HG02571 (cell line): Measurements from ENCODE around the gene SH3BGRL.
"Not testable (repeated sequence)": the region's sequence is repeated elsewhere in the genome, so short reads cannot be mapped to it uniquely, and the experiment has no call there.

Source experiments
- ATAC-seq: cut with Tn5 transposase; IDR thresholded peaks from one replicate; pipeline ENCODE4 v1.9.1; 2021; ENCODE audit warnings: mild to moderate bottlenecking, moderate library complexity; ENCODE audit not compliant: unreplicated experiment

SH3BGRL gene

DNA sequence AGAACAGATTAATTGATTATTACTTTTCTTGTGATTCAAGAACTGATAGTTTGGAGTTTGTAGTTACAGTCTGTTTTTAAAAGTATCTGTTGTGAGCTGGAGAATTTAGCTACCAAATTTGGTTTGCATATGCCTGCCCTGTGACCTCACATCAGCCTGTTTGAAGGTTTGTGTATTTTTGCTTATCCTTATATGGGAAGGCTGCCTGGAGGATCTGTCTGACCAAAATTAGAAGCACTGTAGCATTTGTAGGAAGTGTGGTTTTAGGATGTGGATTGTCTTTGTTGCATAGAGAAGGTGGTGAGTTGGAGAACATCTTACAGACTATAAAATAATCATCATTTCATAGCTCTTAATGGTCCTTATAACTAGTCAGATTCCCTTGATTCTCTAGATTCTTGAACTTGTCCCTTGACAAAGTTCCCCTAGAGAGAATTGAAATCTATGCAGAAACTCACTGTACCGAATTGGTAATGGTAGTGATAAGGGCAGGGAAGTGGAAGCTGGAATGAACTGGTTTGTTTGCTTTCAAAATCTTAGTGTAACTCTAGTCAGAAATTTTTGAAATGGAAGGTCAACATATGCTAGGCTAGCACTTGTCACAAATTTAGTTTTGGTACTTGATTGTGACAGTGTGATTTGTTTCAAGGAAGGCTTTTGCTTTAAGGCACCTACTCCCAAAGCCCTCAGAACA, 57.3 kb downstream of the SH3BGRL start:
- no peak for ATAC-seq

DNA sequence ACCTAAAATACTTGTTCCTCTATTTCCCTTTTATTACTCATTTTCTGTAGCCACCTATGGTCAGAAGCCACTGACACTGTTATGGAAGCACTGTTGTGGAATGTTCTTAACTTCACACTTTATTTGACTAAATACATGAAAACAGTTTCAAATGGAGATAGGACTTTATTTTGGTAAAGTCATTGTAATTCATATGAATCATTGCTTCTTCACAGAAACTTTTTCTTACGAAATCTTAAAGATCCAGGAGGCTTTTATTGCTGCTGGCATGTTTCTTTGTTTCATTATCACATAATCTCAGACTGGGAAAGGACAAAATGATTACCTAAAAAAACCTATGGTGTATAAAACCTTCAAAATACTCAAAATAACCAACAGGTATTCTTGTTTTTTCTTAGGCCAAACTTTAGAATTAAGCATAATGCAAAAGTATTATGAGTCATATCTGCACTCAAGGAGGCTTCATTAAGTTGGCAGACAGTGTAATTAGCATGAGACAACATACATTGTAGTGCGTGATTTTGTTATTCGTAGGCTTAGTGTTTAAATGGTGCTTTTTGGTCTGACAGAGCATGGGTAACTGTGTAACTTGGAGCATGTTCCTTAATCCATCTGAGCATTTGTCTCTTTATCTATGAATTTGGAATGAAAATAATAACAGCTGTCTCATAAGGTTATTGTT, 58.0 kb downstream of the SH3BGRL start:
- no peak for ATAC-seq

DNA sequence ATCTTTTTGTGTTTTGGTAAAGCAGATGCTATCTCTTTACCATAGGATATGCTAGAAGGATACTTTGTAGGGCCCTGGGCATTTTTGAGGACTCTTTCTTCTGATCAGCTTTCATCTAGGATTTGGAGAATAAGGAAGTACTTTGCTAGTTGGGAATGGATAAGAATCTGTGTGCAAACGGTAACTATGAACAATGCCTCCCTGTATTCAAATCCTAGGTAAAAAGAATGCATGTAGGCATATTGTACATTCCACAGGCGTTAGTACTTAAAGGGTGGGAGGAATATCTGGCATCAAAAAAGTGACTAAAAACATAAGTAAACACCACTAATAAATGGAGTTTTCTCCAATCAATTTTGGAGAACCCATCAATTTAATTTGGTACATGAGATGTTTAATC, 59.7 kb downstream of the SH3BGRL start:
- ATAC-seq, result no peak

DNA sequence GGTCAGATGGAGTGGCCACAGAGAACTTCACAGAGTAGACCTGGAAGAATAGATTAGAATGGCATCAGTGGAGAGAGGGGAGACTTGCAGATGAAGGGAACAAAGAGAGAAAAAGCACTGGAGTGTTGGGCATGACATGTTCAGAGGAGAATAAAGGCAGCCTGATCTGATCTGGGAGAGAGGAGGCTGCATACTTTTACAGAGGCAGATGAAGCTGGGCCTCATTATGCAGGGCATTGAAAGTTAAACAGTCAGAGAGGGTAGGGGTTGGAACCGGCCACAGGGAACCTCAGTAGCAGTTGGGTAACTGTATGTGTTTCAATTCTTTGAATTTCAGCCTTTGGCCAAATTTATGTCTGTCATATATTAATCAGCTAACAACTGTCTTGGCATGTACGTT, 61.2 kb downstream of the SH3BGRL start:
- no peak for ATAC-seq

DNA sequence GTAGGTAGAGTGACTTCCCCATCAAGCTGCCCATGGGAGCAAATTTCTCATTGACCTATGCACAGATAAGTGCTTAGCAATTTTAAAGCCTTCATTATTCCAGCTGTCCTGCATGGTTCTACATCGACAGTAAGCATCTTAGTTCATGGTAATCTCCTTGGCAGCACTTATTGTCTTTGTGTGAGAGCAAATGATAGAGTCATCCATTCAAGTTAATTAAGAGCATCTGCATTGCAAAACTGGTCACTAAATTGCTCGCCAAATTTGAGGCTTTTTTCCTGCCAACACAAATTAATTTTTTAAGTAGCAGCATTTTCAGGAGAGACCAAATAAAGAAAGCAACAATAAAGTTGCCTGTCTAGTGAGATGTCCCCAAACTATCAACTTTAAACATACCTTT, 76.7 kb downstream of the SH3BGRL start:
- ATAC-seq, result no peak

DNA sequence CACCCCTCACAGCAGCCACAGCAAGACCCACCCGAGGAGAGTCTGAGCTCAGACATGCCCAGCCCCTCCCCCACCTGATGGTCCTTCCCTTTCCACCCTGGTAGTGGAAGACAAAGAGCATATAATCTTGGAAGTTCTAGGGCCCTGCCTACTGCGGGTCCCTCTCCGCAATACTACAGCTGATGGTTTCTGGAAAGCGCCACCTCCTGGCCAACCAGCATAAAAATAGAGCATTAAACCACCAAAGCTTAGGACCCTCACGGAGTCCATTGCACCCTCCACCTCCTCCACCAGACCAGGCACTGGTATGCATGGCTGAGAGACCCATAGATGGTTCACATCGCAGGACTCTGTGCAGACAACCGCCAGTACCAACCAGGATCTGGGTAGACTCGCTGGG, 78.2 kb downstream of the SH3BGRL start:
- no peak for ATAC-seq

DNA sequence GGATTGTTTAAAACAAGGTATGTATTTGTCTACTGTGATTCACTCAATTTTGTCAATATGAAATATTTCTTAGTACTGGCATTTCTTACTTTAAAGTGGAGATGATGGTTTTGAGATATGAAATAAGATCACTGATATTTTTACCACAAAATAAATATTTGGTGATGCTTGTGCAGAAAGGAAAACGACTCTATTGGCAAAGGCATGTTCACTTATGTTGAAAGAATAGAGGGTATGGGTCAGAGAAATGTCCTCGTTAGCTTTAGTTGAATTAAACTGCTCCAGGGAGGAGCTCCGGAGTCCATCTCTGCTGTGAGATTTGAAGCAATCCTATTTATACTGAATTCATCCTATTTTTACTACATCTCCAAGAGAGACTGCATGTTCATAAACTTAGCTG, 84.2 kb downstream of the SH3BGRL start:
- ATAC-seq, result no peak

DNA sequence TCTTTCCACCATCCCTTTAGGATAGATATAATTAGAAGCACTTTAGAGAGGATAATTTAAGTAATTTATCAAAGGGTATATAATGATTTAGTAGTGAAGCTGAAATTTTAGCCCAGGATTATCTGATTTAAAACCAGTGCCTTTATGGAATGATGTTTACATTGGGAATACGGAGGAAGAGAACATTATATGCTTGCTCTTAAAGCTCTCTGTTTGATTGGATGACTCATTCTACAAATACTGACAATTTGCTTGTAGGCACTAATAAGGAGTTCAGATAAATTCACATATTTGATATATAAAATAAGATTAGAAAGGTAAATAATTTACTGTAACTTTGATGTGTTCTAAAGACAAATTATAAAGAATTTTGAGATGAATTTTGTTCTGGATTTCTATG, 84.7 kb downstream of the SH3BGRL start:
- ATAC-seq, result no peak

DNA sequence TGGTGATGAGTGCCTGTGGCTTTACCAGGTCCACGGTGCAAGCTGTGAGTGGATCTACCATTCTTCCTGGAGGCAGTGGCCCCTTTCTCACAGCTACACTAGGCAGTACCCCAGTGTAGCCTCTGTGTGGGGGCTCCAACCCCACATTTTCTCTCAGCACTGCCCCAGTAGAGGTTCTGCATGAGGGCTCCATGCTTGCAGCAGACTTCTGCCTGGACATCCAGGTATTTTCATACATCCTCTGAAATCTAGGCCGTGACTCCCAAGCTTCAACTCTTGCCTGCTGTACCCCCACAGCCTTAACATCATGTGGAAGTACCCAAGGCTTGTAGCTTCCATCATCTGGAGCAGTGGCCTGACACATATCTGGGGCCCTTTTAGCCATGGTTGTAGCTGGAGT, 90.1 kb downstream of the SH3BGRL start:
- ATAC-seq, result no peak

DNA sequence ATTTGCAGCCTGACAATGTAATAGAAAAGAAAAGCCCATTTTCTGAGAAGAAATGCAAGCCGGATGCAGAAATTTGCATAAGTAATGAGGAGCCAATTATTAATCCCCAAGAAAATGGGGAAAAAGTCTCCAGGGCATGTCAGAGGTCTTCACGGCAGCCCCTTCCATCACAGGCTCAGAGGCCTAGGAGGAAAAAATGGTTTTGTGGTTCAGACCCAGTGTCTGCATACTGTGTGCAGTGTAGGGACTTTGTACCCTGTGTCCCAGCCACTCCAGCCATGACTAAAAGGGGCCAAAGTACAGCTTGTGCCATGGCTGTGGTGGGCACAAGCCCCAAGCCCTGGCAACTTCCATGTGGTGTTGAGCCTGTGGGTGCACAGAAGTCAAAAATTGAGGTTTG, 92.2 kb downstream of the SH3BGRL start:
- no peak for ATAC-seq

DNA sequence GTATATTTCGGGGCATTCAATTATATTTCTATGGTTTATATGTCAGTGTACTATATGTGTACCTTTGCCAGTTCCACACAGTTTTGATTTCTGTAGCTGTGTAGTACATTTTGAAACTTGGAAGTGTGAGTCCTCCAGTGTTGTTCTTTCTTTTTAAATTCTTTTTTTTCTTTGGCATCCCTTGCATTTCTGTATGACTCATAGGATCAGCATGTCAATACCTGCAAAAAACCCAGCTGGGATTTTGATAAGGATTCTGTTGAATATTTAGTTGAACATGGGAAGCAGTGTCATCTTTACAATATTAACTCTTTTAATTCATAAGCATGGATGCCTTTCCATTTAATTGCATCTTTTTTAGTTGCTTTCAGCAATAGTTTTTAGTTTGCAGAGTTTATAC, 100.0 kb downstream of the SH3BGRL start:
- no peak for ATAC-seq

DNA sequence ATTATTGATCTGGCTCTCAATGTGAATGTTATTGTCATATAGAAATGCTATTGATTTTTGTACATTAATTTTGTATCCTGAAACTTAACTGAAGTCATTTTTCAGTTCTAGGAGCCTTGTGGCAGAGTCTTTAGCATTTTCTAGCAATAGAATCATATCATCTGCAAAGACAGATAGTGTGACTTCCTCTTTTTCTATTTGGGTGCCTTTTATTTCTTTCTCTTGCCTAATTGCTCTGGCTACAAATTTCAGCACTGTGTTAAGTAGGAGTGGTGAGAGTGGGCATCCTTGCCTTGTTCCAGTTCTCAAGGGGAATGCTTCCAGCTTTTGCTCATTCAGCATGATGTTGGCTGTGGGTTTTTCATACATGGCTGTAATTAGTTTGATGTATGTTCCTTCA, 102.7 kb downstream of the SH3BGRL start:
- no peak for ATAC-seq

DNA sequence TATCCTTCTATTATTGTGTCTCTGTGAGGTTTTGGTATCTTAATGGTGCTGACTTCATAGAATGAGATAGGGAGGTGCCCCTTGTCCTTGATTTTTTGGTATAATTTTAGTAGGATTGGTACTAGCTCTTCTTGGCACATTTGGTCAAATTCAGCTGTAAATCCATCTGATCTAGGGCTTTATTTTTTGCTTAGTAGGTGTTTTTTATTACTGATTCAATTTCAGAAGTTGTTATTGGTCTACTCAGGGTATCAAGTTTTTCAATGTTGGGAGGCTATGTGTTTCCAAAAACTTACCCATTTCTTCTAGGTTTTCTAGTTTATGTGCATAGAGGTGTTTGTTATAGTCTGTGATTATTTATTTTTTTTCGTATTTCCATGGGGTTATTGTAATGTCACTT, 103.3 kb downstream of the SH3BGRL start:
- ATAC-seq, result no peak

DNA sequence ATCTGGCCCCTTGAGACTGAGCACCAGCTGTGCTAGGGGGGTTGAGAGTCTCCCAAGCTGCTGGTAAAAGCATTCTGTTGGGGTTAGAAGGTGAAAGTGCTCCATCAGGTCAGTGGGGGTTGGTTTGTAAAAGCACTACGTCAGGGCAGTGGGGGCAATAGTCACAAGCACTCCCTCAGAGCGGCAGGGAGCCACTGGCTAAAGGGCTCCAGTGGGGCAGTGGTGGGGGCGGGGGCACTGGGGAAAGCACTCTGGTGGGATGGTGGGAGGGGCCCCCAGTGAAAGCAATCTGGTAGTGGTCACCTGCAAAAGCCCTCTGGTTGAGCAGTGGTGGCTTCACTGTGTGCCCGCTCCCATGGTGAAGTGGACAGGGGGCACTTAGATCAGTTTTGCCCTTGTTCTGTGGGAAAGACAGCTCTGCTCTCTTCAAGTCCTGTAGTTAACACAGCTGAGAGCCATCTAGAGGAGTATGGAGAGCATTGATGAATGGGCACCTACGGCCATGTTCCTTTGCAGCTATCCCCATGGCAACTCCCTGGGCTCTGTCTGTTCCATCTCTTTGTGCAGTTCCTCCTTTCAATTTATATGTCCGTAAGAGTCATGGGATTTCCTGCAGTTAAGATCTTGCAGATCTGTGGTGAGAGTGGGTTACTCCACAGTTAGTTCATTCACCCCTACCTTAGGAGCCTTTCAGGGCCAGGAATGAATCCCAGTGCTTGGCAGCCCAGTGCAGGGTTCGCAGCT, 106.4 kb downstream of the SH3BGRL start:
- no peak for ATAC-seq

DNA sequence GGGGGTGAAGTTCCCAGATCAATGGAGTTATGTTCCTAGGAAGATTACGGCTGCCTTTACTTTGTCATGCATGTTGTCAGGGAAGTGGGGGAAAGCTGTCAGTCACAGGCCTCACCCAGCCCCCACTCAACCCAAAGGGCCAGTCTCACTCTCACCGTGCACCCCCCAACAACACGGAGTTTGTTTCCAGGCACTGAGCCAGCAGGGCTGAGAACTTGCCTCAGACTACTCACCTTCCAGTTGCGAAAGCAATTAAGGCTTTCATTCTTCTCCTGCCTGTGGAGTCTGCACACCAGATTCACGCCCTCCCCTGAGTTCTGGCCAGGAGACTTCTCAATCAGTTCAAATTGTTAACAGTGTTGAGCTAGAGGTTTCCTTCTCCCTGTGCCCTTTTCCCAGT, 114.3 kb downstream of the SH3BGRL start:
- no peak for ATAC-seq

DNA sequence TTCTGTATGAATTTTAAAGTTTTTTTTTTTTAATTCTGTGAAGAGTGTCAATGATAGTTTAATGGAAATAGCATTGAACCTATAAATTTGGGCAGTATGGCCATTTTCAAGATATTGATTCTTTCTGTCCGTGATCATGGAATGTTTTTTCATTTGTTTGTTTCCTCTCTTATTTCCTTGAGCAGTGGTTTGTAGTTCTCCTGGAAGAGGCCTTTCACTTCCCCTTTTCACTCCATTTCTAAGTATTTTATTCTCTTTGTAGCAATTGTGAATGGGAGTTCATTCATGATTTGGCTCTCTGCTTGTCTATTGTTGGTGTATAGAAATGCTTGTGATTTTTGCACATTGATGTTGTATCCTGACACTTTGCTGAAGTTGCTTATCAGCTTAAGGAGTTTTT, 129.8 kb downstream of the SH3BGRL start:
- ATAC-seq, result not testable (repeated sequence)

DNA sequence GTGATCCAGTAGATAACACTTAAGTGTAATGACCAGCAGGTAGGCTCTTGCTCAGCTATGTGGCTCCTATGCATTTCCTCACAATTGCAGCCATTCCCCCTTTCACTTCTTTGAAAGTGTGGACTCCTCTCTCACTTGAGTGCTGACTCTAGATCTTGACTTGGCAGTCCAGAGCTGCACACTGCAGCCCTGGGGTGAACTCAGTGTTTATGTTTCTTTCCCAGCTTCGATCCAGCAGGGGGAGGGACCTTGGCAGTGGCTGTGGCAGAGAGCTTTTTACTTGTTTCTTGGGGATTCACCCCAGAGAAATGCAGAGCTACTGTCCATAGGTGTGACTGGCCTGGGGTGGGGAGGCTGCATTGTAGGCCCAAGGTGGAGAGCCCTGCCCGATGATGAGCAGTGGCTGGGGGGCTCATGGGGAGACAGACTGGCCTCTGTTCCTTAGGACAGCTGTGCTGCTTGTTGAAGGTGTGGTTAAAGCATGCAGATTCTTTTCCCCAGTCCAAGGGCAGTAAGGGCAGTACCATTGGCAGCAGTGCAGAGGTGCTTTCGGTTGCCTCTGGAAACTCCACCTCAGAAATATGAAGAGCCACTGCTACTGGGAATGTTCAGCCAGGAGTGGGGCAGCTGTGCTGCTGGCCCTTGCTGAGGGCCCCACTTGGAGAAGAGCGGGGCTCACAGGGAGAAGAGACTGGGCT, 134.7 kb downstream of the SH3BGRL start:
- no peak for ATAC-seq

DNA sequence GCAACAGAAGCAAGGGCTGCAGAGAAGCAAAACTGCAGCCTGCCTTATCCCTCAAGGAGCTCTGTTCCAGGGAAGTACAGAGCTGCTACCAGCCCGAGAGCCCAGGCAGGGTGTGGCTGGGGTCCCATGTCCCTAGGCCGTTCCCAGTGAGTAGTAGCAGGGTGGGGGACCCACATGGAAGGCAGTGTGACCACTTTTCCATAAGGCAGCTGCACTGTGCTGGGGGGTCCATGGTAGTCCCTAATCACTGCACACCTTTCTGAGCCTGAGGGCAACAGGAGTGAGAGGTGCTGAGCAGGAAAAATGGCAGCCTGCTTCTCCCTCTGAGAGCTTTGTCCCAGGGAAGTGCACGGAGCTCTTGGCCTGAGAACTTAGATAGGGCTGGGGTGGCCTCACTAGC, 135.9 kb downstream of the SH3BGRL start:
- ATAC-seq, result no peak

DNA sequence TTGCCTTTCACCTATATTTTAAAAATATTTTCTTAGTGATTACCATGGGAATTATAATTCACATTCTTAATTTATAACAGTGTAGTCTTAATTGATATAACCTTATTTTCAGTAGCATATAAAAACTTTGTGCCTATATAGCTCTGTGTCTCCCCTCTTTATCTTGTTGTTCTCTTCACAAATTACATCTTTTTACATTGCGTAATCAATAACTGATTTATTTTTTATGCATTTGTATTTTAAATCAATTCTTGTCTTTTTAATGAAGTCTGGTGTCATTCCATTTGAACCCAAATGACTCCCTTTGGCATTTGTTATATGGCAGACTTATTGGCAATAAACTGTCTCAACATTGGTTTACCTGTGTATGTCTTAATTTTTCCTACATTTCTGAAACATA, 137.0 kb downstream of the SH3BGRL start:
- ATAC-seq, result no peak

DNA sequence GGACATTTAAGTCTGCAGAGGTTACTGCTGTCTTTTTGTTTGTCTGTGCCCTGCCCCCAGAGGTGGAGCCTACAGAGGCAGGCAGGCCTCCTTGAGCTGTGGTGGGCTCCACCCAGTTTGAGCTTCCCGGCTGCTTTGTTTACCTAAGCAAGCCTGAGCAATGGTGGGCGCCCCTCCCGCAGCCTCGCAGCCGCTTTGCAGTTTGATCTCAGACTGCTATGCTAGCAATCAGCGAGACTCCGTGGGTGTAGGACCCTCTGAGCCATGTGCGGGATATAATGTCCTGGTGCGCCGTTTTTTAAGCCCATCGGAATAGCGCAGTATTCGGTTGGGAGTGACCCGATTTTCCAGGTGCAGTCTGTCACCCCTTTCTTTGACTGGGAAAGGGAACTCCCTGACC, 143.4 kb downstream of the SH3BGRL start:
- not testable (repeated sequence) for ATAC-seq
